GM21515 (cell line): Measurements from ENCODE around the gene SASH1.
A peak's percentile ranks its signal among the peaks of the same experiment; 100 is the strongest.

ENCODE experiments used
- ATAC-seq: cut with Tn5 transposase; IDR thresholded peaks from one replicate; pipeline ENCODE4 v1.9.1; 2021; ENCODE audit not compliant: unreplicated experiment

SASH1 gene

DNA sequence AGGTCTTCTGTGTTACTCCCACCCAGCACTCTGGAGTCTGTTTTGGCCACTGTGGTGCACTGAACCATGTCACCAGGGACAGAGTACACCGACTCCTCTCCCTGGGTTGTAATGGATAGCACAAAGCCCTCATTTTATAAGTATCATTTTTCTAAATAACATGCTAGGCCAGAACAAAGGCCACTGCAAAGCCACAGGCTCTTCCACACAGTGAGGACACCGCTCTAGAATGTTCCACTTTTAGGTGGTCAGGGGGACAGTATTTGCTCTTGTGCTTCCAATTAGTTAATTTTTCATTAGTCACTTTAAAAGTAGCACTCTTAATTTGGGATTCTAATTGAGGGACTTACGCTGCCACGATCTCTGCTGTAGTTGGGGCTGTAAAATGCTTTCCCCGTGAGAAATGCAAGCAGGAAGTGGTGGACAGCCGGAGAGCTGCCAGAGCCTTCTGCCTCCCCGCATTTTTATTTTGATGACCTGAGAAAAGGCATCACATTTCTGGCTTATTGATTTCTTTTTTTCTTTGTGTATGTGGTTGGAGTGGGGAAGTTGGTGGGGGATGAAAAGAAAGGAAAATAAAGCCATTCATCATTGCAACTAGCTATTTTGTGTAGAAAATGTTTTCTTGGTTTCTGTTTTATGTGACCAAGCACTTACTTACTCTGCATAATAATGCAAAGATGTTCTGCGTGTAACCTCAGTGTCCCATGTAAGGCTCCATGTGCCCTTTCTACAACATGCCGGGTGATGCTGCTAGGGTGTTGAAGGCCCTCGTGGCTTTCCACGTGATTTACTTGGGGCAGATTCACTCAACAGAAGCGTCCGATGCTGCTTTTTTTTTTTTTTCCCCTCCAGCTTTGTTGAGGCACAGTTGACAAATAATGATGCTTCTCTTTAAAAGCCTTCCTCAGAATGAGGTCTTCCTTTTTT lies 195.9 kb downstream of the SASH1 start:
- ATAC-seq = no peak

- no peak for ATAC-seq
These were observed 200.9 kb downstream of the SASH1 start for GRCh38 chr6:148543540-148543939.

GRCh38 chr6:148544421-148544820 lies 201.8 kb downstream of the SASH1 start:
- no peak for ATAC-seq

DNA sequence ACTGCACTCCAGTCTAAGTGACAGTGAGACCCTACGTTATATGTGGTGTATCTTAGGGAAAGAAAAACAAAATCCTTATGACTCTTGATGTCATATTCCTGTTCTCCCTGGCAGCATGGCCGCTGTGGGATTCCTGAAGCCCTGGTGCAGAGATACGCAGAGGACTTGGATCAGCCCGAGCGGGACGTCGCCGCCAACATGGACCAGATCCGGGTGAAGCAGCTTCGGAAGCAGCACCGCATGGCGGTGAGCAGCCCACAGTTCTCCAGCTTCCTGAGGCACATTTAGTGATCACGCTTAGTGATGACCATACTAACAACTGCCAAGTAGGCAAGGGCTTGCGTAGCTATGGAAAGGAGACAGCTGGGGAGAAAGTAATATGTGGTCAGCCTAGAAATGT lies 203.3 kb downstream of the SASH1 start:
- no peak for ATAC-seq

GRCh38 chr6:148547110-148547509 lies 204.5 kb downstream of the SASH1 start:
- ATAC-seq = no peak

DNA sequence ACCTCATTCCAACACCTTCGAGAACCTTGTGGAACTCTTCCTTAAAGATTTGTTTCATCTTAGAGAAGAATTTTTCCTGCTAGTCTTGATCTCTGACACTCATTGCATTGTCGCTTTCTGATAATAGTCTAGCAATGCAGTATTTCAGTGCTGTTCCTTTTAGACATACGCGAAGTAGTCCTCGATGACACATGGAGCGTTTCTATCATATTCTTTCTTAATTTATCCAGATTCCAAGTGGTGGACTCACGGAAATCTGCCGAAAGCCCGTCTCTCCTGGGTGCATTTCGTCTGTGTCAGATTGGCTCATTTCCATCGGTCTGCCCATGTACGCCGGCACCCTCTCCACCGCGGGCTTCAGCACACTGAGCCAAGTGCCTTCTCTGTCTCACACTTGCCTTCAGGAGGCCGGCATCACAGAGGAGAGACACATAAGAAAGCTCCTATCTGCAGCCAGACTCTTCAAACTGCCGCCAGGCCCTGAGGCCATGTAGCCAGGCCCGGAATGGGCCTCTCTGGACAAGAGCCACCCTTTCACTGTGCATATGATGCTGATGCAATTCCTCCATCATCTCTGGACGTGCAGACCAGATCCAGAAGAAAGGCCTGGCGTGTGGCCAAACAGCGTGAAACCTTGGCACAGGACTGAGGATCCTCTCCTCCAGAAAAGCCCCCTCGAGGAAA lies 205.6 kb downstream of the SASH1 start:
- no peak for ATAC-seq

DNA sequence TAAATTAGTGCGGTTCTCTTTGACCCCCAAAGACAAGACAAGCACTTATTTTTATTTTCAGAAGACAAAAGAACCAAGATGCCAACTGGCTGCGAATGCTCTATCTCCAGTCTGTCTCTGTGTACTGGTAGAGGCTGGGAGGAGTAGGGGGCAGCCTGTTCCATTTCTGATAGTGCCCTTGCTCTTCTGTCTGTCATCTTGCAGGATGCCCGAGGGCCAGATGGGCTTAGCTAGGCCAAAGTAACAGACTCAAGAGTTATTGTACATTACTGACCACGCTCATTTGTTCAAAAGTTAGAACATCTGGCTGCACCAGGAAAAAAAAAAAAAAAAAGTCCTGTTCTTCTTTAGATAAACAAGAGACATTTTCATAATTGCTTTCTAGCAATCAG lies 206.1 kb downstream of the SASH1 start:
- no peak for ATAC-seq

DNA sequence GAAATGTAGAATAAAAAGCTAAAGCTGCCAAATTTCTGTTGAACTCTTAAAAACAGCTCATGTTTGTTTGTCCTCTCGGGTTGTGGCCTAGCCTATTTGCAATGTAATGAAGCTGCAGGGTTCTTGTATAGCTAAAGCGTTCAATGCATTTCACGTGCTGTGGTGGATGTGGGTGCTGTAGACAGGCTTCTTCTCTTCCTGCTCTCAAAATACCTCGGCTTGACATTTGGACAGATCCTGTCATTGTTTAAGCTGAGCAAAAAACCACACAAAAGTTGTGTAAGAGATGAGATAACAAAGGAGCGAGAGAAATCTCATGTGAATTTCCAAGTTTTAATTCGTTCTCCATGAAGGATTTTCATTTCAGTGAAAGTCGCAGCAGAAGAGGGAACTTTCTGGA lies 207.9 kb downstream of the SASH1 start:
- ATAC-seq = no peak

DNA sequence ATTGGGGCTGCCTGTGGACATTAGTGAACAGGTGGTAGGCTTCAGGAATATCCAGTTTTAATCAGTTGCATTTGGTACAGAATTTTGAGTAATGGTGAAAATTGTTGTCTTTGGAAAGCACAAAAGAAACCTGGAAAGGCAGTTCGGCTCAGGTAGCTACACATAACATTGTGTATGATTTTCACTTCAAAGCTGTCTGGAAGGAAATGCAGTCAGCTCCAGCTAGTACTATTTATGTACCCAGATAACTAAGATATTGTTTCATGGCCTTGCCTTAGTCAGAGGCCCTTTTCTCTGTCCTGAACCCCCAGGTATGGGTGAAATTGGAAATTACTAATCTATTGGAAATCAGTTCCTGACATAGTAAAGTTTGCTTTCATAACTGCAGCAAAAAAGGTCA lies 208.6 kb downstream of the SASH1 start:
- ATAC-seq = no peak

DNA sequence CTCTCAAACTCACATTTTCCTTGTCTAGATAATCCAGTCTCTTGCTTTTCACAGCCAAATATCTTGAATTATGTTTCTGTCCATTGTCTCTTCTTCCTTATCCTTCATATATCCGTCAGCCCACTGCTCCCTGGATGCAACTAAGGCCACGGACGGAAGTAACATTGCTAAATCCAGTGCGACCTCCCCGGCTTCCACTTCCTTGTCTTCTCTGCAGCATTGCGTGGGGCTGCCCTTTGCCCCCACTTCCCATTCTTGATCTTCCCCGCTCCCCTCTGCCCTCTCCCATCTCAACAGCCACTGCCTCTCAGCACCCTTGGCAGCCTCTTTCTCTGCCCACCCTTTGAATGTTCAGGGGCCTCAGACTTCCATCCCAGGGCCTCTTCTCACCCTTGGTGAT lies 213.8 kb downstream of the SASH1 start:
- ATAC-seq = no peak

GRCh38 chr6:148557796-148558321 lies 215.2 kb downstream of the SASH1 start:
- ATAC-seq = no peak

- ATAC-seq = peak; percentile 82
These were observed 217.3 kb downstream of the SASH1 start for GRCh38 chr6:148559848-148560433.

GRCh38 chr6:148561629-148562028 lies 219.0 kb downstream of the SASH1 start:
- no peak for ATAC-seq

DNA sequence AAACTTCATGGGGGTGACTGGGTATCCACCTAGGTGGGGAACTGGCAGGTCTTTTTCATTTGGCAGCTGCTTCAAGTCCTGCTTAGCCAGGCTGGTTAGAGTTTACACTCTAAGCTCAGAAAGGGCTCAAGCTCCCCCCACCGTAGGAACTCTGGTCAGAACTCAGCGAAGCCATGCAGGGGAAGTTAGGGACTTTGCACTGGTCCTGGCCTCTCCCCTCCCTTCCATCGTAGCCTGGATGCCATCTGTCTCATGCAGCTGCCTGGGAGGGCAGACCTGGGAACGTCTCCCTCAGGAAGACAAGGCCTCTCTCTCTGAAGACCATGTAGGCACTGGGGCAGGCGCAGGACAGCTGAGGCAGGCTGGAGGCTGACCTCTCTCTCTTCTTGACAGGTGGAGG lies 220.4 kb downstream of the SASH1 start:
- ATAC-seq = no peak

- no peak for ATAC-seq
These were observed 221.9 kb downstream of the SASH1 start for GRCh38 chr6:148564494-148565035.

GRCh38 chr6:148565321-148565926 lies 222.8 kb downstream of the SASH1 start:
- no peak for ATAC-seq

GRCh38 chr6:148565930-148566663 lies 223.5 kb downstream of the SASH1 start:
- ATAC-seq = no peak

DNA sequence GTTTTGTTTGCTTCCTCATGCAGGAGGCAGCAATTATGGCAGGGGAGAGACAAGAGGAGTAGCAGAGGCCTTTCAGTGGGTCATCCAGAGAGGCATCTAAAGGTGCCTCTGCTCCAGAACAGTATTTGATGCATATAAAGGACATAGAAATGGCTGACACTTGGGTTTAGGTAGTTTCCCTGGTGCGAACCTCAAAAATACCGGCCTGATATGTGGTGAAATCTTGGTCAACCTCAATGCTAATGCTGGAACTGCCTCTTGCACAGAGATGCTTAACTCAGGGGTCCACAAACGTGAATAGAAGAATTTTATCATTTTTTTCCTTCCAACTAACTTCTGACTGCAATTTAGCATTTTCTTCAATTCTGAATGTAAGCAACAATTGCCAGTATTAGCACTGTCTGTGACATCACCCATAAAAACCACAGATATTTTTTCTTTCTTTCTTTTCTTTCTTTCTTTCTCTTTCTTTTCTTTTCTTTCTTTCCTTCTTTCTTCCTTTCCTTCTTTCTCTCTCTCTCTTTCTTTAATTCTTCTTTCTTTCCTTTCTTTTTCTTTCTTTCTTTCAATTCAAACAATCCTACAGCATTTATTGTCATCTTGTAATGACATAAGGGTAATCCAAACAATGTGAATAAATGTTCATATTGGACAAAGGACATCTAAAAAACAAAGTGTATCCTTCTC lies 224.2 kb downstream of the SASH1 start:
- ATAC-seq = no peak

DNA sequence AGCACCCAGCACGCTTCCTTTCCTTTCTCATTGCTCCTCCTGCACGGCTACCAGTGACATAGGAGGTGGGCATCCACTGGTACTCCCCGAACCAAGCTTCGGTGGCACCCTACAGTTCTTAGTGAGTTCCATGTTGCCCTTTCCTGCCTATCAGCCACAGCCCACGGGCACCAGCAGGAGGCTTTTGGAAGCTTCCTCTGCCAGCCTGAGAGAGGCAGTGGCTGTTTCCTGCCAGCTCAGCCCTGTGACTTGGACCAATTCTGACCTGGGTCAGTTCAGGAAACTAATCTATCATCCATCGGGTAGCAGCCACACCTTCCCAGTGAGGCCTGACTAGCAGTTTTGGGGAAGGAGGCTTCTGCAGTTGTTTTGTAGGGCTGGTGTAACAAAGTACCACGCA lies 227.8 kb downstream of the SASH1 start:
- ATAC-seq = no peak
